ENCODE results near the gene NELFE. TPM values are rescaled to one million over a fixed set of nuclear protein-coding genes. Genes with fewer than 3 reads are reported as not detected.

Gene NELFE
- total RNA-seq, 4 donors from 2014 or later: 52.6 to 83.9 (median 64.4) TPM

DNA sequence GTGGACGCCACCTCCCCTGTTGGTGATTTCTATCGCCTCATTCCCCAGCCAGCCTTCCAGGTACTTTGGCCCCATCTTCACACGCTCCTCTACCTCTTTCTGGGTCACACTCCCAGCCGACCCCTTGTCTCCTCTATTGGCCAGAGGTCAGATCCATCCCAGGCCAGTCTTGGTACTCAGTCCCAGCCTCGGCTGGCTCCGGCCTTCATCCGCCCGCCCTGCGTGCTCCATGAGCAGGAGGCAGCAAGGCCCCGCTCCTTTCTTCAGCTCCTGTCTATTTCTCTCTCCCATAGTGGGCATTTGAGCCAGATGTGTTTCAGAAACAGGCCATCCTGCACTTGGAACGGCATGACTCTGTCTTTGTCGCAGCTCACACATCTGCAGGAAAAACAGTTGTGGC, 2.8 kb upstream of the NELFE start:
- Histone ChIP-seq H3K27ac (no peak overlapping the region), H3K4me1 (peaks cover 15 to 28% (median 18%) of the 10 kb centered on the region in 3 donors), H3K36me3 (peaks cover 9 to 74% (median 50%) of the 10 kb centered on the region in 3 donors), H3K9me3 (no peaks in the 10 kb centered on the region), H3K4me3 (no peak overlapping the region), H3K27me3 (no peaks in the 10 kb centered on the region)
- WGBS, 2 donors: 93 to 99% methylated on average over 11 to 12 of the region's 12 CpGs
- intact Hi-C loops (cut with DNase I): no loop called here
- DNase-seq: no peak
- TF ChIP-seq, protein P1, sequence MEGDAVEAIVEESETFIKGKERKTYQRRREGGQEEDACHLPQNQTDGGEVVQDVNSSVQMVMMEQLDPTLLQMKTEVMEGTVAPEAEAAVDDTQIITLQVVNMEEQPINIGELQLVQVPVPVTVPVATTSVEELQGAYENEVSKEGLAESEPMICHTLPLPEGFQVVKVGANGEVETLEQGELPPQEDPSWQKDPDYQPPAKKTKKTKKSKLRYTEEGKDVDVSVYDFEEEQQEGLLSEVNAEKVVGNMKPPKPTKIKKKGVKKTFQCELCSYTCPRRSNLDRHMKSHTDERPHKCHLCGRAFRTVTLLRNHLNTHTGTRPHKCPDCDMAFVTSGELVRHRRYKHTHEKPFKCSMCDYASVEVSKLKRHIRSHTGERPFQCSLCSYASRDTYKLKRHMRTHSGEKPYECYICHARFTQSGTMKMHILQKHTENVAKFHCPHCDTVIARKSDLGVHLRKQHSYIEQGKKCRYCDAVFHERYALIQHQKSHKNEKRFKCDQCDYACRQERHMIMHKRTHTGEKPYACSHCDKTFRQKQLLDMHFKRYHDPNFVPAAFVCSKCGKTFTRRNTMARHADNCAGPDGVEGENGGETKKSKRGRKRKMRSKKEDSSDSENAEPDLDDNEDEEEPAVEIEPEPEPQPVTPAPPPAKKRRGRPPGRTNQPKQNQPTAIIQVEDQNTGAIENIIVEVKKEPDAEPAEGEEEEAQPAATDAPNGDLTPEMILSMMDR (IDR thresholded peaks at IDR 0.05): no peak
- TF ChIP-seq POLR2A (IDR thresholded peaks at IDR 0.05): no peak

DNA sequence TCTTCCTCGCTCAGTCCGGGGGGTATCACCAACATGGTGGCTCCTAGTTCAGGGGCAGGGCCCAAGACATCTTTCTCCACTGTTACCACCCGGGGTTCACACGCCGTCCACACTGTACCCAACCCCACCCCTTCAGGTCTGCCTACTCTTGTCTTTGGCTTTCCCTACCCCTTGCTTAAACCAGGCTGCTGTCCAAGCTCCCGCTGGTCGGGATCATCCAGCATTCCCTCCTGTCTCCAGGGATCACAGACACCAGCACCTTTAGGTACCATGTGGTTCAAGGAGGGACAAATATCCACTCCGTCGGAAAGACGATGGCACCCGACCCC, 395 bp downstream of the NELFE start:
- H3K9me3 ChIP-seq: no peaks in the 10 kb centered on the region
- intact Hi-C loops (cut with DNase I): no loop called here
- H3K27me3 ChIP-seq: no peaks in the 10 kb centered on the region
- DNase-seq: no peak
- peaks cover 9 to 74% (median 60%) of the 10 kb centered on the region in 3 donors for H3K36me3 ChIP-seq
- peak overlapping the region; percentile 78 to 93 (median 88) for H3K4me3 ChIP-seq
- peaks cover 15 to 28% (median 18%) of the 10 kb centered on the region in 3 donors for H3K4me1 ChIP-seq
- H3K27ac ChIP-seq: peak overlapping the region; percentile 89 to 95 (median 92)
- TF ChIP-seq POLR2A (IDR thresholded peaks at IDR 0.05): no peak
- TF ChIP-seq, protein P1 (IDR thresholded peaks at IDR 0.05): no peak
- 6 to 17% methylated on average over 8 to 11 of the region's 11 CpGs for WGBS, 2 donors

DNA sequence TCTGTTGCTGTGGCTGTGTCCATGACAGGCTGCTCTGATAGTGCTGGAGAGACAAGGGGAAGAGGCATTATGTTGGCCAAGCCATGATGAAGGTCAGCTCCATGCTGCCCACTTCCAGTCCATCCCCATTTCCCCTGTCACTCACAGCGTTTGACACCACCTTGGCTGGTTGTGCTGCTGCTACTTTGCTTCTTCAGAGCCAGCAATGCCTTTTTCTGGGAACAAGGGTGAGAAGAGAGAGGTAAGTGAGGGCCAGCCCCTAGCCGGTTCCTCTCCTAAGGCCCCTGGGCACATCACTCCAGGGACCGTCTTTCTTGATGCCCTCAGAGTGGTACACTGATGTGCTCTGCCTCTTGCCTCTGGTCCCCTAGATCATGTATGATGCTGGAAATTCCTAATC, 2.0 kb downstream of the NELFE start:
- TF ChIP-seq, protein P1 (IDR thresholded peaks at IDR 0.05): no peak
- TF ChIP-seq POLR2A (IDR thresholded peaks at IDR 0.05): no peak
- WGBS, 2 donors: 84 to 97% methylated on average over 3 of the region's 3 CpGs
- H3K36me3 ChIP-seq: peaks cover 13 to 73% (median 47%) of the 10 kb centered on the region in 3 donors

DNA sequence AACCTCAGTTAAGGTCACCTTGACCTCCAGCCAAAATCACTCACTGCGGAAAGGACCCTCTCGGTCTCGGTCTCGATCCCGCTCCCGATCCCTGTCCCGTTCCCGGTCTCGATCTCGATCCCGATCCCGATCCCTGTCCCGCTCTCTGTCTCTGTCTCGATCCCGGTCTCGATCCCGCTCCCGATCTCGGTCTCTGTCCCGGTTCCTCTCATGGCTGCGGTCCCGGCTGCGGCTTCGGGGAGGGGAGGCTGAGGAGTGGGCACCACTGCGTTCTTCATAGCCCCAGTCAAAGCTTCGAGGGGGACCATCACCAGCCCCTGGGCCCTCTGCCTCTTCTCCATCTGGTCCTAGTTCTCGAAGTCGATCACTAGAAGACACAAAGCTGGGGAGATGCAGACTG, 4.3 kb downstream of the NELFE start:
- TF ChIP-seq POLR2A (IDR thresholded peaks at IDR 0.05): no peak
- TF ChIP-seq, protein P1 (IDR thresholded peaks at IDR 0.05): no peak
- H3K4me1 ChIP-seq: peaks cover 12 to 19% (median 14%) of the 10 kb centered on the region in 3 donors
- no peak overlapping the region for H3K27ac ChIP-seq
- H3K27me3 ChIP-seq: no peaks in the 10 kb centered on the region
- H3K4me3 ChIP-seq: no peak overlapping the region
- no peak for DNase-seq
- no peaks in the 10 kb centered on the region for H3K9me3 ChIP-seq
- peaks cover 12 to 73% (median 38%) of the 10 kb centered on the region in 3 donors for H3K36me3 ChIP-seq
- WGBS, 2 donors: 94 to 98% methylated on average over 26 to 27 of the region's 28 CpGs
- intact Hi-C loops (cut with DNase I): loop anchor here (5.0 kb wide), 1 partner anchor 52 kb away; the partner anchor contains the start of gene ZBTB12

More for the DNA sequence above, 2.0 kb downstream of the NELFE start:
- no peak for DNase-seq
- H3K27ac ChIP-seq: no peak overlapping the region
- peaks cover 15 to 28% (median 18%) of the 10 kb centered on the region in 3 donors for H3K4me1 ChIP-seq
- no peak overlapping the region for H3K4me3 ChIP-seq
- no peaks in the 10 kb centered on the region for H3K9me3 ChIP-seq
- intact Hi-C loops (cut with DNase I): no loop called here
- H3K27me3 ChIP-seq: no peaks in the 10 kb centered on the region

DNA sequence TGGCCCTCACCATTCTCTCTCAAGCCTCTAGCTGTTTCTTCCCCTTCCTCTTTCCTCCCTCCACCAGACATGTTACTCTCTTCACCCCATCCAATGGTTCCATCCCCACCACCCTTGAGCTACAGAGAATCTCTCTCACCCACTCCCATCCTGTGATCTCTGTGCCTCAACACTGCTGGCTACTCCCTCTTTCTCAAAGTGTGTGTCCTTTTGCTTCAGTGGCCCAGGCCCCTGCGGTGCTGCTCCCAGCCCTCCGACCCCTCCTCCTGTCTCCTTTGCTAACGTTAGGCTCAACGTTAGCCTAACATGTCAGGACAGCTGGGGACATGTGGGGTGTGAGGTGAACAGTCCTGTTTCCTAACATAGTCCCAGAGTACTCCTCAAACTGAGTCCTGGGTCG, 5.9 kb downstream of the NELFE start:
- H3K9me3 ChIP-seq: no peaks in the 10 kb centered on the region
- H3K36me3 ChIP-seq: peaks cover 12 to 73% (median 38%) of the 10 kb centered on the region in 3 donors
- H3K27me3 ChIP-seq: no peaks in the 10 kb centered on the region
- H3K4me3 ChIP-seq: no peak overlapping the region
- WGBS, 2 donors: 48 to 59% methylated on average over 5 of the region's 5 CpGs
- peaks cover 3 to 8% (median 4%) of the 10 kb centered on the region in 3 donors for H3K4me1 ChIP-seq
- intact Hi-C loops (cut with DNase I): loop anchor here (5.0 kb wide), 1 partner anchor 51 kb away; the partner anchor contains the start of gene ZBTB12
- no peak for DNase-seq
- TF ChIP-seq, protein P1 (IDR thresholded peaks at IDR 0.05): no peak
- TF ChIP-seq POLR2A (IDR thresholded peaks at IDR 0.05): no peak
- H3K27ac ChIP-seq: peak overlapping the region in 2 of 4 donors; percentile 2 to 50

Measured in esophagus squamous epithelium (tissue), 5 donors.